GM12872 (cell line): ENCODE measurements around the gene EOGT.

ENCODE experiments used
- TF ChIP-seq, protein P1 (sequence below): IDR thresholded peaks from 3 replicates; pipeline ENCODE4 v1.5.1; 2011; ENCODE audit warnings: low read depth, mild to moderate bottlenecking, low read length, moderate library complexity; ENCODE audit not compliant: insufficient read depth

The EOGT gene

DNA sequence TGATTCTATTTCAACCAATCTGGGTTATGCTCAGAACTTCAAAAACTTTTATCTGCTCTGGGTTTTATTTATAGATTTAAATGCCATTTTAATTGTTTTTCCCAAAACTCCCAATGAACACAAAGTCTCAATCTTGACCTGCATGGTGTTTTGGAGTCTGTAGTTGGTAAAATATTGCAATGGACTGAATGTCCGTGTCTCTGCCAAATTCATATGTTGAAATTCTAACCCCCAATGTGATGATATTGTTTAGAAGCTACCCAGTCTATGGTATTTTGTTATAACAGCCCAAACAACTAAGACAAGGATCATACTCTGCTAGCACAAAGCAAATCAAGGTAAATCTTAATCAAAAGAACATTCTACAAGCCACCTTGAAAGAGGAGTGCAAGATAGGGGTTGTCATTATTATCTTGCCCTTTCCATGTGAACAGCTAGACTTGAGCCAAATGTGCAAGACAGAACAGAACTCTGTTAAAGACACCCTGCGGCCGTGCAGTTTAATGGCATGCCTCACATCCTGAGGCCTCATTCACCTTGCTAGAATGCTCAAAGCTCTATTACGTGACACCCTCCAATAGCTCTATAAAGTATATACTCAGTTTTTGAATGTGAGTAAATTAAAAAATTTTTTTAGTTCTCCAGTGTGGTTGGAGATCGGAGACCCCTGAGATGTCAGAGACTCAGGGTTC is 7.5 kb downstream of the EOGT start:
- TF ChIP-seq, protein P1, sequence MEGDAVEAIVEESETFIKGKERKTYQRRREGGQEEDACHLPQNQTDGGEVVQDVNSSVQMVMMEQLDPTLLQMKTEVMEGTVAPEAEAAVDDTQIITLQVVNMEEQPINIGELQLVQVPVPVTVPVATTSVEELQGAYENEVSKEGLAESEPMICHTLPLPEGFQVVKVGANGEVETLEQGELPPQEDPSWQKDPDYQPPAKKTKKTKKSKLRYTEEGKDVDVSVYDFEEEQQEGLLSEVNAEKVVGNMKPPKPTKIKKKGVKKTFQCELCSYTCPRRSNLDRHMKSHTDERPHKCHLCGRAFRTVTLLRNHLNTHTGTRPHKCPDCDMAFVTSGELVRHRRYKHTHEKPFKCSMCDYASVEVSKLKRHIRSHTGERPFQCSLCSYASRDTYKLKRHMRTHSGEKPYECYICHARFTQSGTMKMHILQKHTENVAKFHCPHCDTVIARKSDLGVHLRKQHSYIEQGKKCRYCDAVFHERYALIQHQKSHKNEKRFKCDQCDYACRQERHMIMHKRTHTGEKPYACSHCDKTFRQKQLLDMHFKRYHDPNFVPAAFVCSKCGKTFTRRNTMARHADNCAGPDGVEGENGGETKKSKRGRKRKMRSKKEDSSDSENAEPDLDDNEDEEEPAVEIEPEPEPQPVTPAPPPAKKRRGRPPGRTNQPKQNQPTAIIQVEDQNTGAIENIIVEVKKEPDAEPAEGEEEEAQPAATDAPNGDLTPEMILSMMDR = no peak

DNA sequence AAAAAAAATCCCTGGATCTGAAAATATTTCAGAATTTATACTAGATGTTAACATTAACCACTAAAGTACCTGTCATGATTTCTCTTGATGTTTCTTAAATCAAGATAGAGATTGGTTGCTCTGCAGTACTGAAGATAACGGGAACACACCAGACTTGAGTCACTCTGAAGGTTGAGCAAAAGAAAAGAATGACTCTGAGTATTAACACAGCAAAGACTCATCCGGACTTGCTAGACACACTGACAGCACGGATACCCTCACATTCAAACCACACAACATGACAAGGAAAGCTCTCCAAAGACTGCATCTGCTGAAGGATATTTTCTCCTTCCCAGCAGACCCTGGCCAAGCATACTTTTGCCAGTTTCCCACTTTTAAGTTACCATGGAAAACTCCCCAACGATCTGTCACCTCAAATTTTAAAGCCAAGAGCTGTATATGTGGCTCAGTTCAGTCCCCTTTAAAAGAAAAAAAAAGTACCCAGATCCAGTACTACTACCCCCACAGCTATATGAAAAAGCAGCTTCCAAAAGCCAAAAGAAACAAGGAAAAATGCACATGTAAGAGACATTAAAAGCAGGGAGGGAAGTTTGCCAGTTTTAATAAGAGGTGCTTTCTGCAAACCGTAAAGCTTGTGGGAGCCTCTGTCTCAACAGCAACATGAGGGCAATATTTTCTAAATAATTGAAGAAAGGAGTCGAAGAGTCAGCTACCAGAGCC is 8.3 kb downstream of the EOGT start:
- TF ChIP-seq, protein P1 = no peak

DNA sequence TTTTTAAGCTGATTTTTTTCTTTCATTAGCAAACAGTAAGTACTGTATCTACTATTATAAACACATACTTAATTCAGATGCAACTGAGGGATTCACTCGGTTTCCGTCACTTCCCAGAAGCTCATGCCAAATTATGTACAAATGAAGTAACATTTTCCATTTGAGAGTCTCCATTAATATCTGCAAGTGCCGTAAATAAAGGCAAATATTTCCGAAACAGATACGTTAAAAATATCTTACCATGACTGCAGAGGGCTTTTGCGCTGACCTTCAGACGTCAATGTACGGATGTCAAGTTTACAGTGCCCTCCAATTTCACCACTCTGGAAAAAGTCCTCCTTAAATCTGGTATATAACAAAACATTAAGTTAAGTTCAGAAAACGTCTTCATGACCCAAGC is 9.3 kb downstream of the EOGT start:
- TF ChIP-seq, protein P1 = no peak

DNA sequence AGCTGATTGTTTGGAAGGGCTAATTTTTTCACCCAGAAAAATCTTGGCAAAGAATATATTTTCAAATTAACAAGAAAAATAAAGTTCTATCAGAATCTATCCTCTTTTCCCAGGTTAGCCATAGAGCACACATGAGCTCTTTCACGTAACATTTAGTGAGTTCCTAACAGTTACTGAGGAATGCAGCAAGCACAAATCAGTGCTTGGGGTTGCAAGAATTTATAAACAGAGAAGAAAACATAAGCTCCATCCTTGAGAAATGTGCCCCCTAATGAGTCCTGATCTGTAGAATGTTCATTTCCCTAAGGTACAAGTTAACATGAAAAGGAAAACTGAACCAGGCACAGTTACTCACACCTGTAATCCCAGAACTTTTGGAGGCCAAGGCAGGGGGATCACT is 13.9 kb downstream of the EOGT start:
- TF ChIP-seq, protein P1 = no peak

DNA sequence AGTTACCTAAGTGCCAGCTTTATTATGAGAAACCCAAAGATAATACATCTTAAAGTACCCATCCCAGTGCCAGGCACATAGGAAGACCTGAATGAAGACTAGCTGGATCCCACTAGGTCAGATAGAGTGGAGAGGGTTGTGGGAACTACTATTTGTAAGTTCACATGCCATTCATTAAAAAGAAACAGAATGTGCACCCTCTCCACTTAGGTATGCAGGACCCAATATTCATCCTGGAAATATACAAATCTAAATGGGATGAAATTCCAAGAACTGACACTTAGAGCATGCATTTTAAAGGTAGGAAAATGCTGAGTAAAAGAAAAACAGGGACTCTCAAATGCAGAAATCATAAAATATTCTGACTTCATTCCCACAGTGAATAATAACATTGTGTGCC is 14.3 kb downstream of the EOGT start:
- TF ChIP-seq, protein P1 = no peak

DNA sequence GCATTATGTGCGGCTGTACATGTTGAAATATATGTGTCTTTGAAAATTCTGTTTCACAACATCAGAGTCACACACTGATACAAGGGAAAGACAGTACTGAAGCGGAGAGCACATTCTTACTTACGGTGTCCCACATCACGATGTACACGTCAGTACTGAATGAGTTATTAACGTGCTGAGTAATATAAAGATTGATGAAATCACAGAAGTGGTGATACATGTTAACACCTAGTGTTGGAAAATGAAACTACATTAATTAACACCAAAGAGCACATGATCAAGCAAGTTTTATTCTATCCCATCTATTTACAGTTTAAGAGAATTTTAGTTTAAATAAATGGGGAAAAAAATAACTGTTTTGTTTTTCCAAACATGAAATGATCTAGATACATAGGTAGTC is 15.6 kb downstream of the EOGT start:
- TF ChIP-seq, protein P1 = no peak

GRCh38 chr3:68996356-68996995 is 17.0 kb downstream of the EOGT start:
- TF ChIP-seq, protein P1 = no peak
